ENCODE data around the gene ZNF200.
"Not testable (repeated sequence)": the region's sequence is repeated elsewhere in the genome, so short reads cannot be mapped to it uniquely, and the experiment has no call there.

Gene ZNF200

GRCh38 chr16:3252967-3253366 is 18.0 kb upstream of the ZNF200 start:
- DNase-seq (ENCODE audit: low read depth) = no peak

- DNase-seq (ENCODE audit: low read depth) = no peak
These were observed 14.5 kb upstream of the ZNF200 start for GRCh38 chr16:3249451-3249850.

- DNase-seq (ENCODE audit: low read depth) = no peak
These were observed 14.1 kb upstream of the ZNF200 start for GRCh38 chr16:3249020-3249419.

GRCh38 chr16:3248596-3248995 is 13.6 kb upstream of the ZNF200 start:
- no peak for DNase-seq (ENCODE audit: low read depth)

DNA sequence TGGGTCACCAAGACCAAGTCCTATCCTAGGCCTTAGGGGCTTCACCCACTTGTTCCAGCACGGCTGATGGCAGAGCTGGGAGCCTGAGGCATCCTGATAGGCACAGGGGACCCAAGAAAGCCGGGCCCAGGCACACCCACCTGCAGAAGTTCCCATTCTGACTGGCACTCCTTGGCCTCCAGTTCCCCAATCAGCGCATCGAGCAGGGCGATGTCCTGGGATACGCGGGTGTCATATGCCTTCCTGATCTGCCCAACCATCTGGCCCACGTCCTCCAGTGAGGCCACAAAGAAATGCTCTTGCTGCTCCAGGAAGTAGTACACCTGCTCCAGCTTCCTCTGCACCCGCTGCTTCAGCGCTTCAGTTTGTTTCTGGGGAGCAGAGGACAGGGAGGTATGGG is 11.9 kb upstream of the ZNF200 start:
- DNase-seq (ENCODE audit: low read depth) = no peak

- DNase-seq (ENCODE audit: low read depth) = no peak
These were observed 11.0 kb upstream of the ZNF200 start for GRCh38 chr16:3246002-3246401.

GRCh38 chr16:3243882-3244281 is 8.9 kb upstream of the ZNF200 start:
- no peak for DNase-seq (ENCODE audit: low read depth)

- DNase-seq (ENCODE audit: low read depth) = no peak
These were observed 7.8 kb upstream of the ZNF200 start for GRCh38 chr16:3242709-3243108.

GRCh38 chr16:3241761-3242160 is 6.8 kb upstream of the ZNF200 start:
- DNase-seq (ENCODE audit: low read depth) = no peak

GRCh38 chr16:3235856-3236669 is 1.1 kb upstream of the ZNF200 start:
- no peak for DNase-seq (ENCODE audit: low read depth)

DNA sequence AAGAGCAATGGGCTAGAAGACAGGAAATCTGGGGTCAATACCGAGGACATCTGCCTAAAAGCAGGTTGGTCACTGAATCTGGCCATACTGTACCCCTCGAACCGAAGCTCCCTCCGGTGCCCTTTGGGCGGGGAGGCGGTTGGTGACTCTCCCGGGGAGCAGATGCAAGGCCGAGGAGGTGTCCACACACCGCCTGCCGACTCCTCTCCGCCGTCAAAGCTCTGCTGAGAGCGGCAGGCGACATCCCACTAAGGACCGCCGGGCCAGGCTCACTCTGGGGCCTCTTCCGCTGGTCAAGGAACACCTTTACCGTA is 458 bp downstream of the ZNF200 start:
- DNase-seq (ENCODE audit: low read depth) = no peak

DNA sequence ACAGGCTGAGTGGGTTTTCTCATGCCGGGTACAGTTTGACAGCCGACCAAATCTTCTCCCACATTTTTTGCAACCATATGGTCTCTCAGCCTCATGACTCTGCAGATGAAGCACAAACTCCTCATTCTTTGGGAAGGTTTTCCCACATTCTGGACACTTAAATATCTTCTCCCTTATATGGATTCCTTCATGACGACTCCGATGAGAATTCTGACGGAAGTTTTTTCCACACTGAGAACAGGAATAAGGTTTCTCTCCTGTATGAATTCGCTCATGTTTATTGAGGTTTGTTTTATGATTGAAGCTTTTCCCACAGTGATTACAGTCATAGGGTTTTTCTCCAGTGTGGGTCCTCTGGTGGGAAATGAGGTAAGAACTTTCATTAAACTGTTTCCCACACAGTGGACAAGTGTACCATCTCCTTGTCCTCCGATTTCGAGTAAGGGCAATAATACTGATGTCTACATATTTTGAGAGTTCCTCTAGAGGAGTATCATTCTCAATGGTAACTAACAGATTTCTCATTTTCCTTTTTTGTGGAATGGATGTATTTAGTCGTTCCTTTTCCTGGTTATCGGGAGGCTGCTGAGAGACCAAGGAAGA is 10.9 kb downstream of the ZNF200 start:
- no peak for DNase-seq (ENCODE audit: low read depth)

DNA sequence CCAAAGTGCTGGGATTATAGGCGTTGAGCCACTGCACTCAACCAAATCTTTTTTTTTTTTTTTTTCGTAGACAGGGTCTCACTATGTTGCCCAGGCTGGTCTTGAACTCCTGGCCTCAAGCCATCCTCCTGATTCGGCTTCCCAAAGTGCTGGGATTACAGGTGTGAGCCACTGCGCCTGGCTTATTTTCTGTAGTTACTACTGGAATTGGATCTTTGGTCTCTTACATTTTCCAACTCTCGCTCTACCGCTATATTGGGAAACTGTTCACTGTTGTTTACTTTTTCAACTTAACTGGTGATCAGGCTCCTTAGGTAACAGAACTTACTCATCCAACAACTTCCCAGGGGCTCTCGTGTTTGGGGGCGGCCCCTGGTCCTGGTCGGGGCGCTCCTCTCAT is 14.1 kb downstream of the ZNF200 start:
- DNase-seq (ENCODE audit: low read depth) = no peak

DNA sequence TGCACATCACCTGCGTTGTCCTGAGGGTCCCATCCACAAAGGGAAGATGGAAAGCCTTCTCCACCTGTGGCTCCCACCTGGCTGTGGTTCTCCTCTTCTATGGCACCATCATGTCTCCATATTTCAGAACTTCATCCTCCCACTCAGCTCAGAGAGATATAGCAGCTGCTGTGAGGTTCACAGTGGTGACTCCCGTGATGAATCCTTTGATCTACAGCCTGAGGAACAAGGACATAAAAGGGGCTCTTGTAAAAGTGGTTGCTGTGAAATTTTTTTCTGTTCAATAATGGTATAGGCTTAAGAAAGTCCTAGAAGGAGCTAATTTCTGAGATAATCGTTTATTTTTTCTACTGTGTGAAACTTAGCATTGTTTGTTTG is 18.7 kb downstream of the ZNF200 start:
- DNase-seq (ENCODE audit: low read depth) = no peak

GRCh38 chr16:3215601-3216262 is 19.2 kb downstream of the ZNF200 start:
- DNase-seq (ENCODE audit: low read depth) = no peak

- no peak for DNase-seq (ENCODE audit: low read depth)
These were observed 19.9 kb downstream of the ZNF200 start for GRCh38 chr16:3214904-3215600.

GRCh38 chr16:3212567-3212966 is 22.4 kb downstream of the ZNF200 start:
- DNase-seq (ENCODE audit: low read depth) = no peak

DNA sequence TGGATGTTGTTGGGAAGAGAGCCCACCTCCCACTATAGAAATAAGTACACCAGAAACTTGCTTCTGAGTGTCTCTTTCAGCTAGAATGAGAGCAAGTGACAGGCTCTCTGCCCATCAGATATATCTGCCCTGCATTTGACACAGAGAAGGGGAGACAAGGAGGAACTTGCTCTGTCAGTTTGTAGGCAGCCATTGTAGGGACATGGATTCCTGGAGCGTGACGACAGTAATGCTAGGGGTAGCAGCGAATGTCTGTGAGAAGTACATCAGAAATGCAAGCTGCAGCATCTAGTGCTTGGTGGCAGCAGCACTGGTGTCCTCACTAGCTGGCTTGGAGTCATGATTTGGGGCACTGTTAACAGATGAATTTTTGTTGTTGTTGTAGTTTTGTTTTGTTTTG is 23.0 kb downstream of the ZNF200 start:
- no peak for DNase-seq (ENCODE audit: low read depth)

- no peak for DNase-seq (ENCODE audit: low read depth)
These were observed 27.6 kb downstream of the ZNF200 start for GRCh38 chr16:3207086-3207953.

- DNase-seq (ENCODE audit: low read depth) = not testable (repeated sequence)
These were observed 29.0 kb downstream of the ZNF200 start for GRCh38 chr16:3205939-3206338.

DNA sequence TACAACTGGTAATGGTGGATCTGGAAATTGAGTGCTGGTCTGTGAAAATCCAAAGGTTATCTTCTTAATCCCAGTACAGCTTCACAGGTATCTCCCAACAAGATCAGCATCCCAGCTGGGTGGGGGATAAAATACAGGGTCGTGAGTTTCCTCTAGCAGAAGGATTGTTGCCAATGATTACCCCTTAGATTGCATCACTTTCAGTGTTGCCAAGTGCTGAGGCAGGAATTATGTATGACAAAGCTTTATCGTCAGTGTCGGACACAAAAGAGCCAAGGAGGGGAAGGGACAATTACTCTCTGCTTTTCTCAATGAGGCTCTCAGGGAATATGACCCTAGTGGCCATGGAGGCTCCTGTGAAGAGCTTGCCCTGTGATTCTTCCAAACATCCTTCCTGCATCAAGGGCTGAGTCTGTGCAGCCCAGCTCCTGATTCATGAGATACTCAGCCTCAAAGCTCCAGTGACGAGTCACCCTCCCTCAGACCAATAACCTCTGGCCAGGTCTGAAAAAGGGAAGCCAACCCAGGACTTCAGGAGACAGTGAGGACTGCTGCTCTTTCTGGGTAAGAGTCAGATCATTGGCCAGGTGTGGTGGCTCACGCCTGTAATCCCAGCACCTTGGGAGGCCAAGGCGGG is 31.9 kb downstream of the ZNF200 start:
- DNase-seq (ENCODE audit: low read depth) = no peak
